C4-2B (cell line): ENCODE measurements around the gene WDR59.

ENCODE experiments used
- ZFX ChIP-seq: fragments of 450-650 bp; IDR thresholded peaks from 2 replicates; pipeline ENCODE4 v1.6.1; 2017
- TF ChIP-seq, protein P1 (sequence below): fragments of 450-650 bp; conservative IDR thresholded peaks from 2 replicates; pipeline ENCODE4 v1.5.1; 2017; ENCODE audit warnings: mild to moderate bottlenecking

DNA sequence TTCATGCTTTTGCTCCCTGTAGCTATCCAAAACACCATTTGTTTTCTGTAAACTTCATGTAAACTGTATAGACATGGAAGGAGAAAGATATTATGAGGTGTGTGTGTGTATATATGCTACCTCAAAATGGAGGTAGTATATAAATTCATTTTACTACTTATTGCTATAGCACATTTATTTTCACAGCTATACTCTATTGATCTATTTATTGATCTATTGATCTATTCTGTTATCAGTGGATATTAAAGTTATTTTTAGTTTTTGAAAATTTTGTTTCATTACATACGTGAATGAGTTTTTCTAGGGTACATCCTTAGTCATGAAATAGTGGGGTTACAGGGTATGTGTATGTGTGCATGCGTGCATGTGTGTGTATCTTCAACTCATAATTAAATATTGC is 29.4 kb upstream of the WDR59 start:
- TF ChIP-seq, protein P1, sequence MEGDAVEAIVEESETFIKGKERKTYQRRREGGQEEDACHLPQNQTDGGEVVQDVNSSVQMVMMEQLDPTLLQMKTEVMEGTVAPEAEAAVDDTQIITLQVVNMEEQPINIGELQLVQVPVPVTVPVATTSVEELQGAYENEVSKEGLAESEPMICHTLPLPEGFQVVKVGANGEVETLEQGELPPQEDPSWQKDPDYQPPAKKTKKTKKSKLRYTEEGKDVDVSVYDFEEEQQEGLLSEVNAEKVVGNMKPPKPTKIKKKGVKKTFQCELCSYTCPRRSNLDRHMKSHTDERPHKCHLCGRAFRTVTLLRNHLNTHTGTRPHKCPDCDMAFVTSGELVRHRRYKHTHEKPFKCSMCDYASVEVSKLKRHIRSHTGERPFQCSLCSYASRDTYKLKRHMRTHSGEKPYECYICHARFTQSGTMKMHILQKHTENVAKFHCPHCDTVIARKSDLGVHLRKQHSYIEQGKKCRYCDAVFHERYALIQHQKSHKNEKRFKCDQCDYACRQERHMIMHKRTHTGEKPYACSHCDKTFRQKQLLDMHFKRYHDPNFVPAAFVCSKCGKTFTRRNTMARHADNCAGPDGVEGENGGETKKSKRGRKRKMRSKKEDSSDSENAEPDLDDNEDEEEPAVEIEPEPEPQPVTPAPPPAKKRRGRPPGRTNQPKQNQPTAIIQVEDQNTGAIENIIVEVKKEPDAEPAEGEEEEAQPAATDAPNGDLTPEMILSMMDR = no peak
- TF ChIP-seq ZFX = no peak
